ENCODE data around the gene RAB43.

The RAB43 gene

GRCh38 chr3:129061888-129062834 lies 59.4 kb downstream of the RAB43 start:
- no peak for FAIRE-seq
- no peak for DNase-seq (ENCODE audit: low spot score)

GRCh38 chr3:129061023-129061887 lies 60.3 kb downstream of the RAB43 start:
- no peak for DNase-seq (ENCODE audit: low spot score)
- FAIRE-seq = no peak

GRCh38 chr3:129060276-129061022 lies 61.2 kb downstream of the RAB43 start, which contains the start of gene GP9:
GP9 (plus strand) TSS chr3:129060779; CDS start chr3:129061740, 961 bp downstream.
- FAIRE-seq = no peak
- no peak for DNase-seq (ENCODE audit: low spot score)

- DNase-seq (ENCODE audit: low spot score) (no peak), FAIRE-seq (no peak)
Measured at GRCh38 chr3:129059311-129059958, 62.2 kb downstream of the RAB43 start.

GRCh38 chr3:129058441-129059200 lies 63.0 kb downstream of the RAB43 start:
- FAIRE-seq = no peak

GRCh38 chr3:129057249-129057648 lies 64.4 kb downstream of the RAB43 start:
- FAIRE-seq (no peak), DNase-seq (ENCODE audit: low spot score) (no peak)

More at GRCh38 chr3:129058441-129059200, 63.0 kb downstream of the RAB43 start:
- DNase-seq (ENCODE audit: low spot score) = no peak

GRCh38 chr3:129056451-129057173 lies 65.0 kb downstream of the RAB43 start:
- no peak for FAIRE-seq
- DNase-seq (ENCODE audit: low spot score) = no peak

GRCh38 chr3:129054605-129055104 lies 66.9 kb downstream of the RAB43 start:
- DNase-seq (ENCODE audit: low spot score) = no peak
- no peak for FAIRE-seq

GRCh38 chr3:129052675-129053074 lies 68.9 kb downstream of the RAB43 start:
- FAIRE-seq (no peak), DNase-seq (ENCODE audit: low spot score) (no peak)

- no peak for DNase-seq (ENCODE audit: low spot score)
- no peak for FAIRE-seq
Measured at GRCh38 chr3:129051871-129052340, 69.7 kb downstream of the RAB43 start.

GRCh38 chr3:129050556-129051295 lies 70.9 kb downstream of the RAB43 start:
- FAIRE-seq (no peak), DNase-seq (ENCODE audit: low spot score) (no peak)

- no peak for FAIRE-seq
- no peak for DNase-seq (ENCODE audit: low spot score)
Measured at GRCh38 chr3:129047553-129047839, 74.1 kb downstream of the RAB43 start.

- DNase-seq (ENCODE audit: low spot score) = no peak
- FAIRE-seq = no peak
Measured at GRCh38 chr3:129046732-129047552, 74.7 kb downstream of the RAB43 start.

- FAIRE-seq (no peak), DNase-seq (ENCODE audit: low spot score) (no peak)
Measured at GRCh38 chr3:129046037-129046731, 75.4 kb downstream of the RAB43 start.

GRCh38 chr3:129045675-129046036 lies 75.9 kb downstream of the RAB43 start:
- DNase-seq (ENCODE audit: low spot score) (no peak), FAIRE-seq (no peak)

- FAIRE-seq (no peak), DNase-seq (ENCODE audit: low spot score) (no peak)
Measured at GRCh38 chr3:129040579-129041300, 80.9 kb downstream of the RAB43 start.

GRCh38 chr3:129040039-129040336 lies 81.6 kb downstream of the RAB43 start:
- no peak for FAIRE-seq
- no peak for DNase-seq (ENCODE audit: low spot score)

Data from urothelium cell line (cell line).